Iris pigment epithelial cell (primary cell): ENCODE data around the gene POMGNT2.
A peak's percentile ranks its signal among the peaks of the same experiment; 100 is the strongest.

Source experiments
- DNase-seq: peaks from one replicate; pipeline ENCODE4 v3.0.0-alpha.2; 2011; ENCODE audit warnings: low read depth

Gene POMGNT2

GRCh38 chr3:43105596-43106292, at the start of gene POMGNT2:
Gene POMGNT2 (minus strand): TSS chr3:43106079. CDS start chr3:43081431, 24,648 bp downstream.
- DNase-seq = peak; percentile 70

DNA sequence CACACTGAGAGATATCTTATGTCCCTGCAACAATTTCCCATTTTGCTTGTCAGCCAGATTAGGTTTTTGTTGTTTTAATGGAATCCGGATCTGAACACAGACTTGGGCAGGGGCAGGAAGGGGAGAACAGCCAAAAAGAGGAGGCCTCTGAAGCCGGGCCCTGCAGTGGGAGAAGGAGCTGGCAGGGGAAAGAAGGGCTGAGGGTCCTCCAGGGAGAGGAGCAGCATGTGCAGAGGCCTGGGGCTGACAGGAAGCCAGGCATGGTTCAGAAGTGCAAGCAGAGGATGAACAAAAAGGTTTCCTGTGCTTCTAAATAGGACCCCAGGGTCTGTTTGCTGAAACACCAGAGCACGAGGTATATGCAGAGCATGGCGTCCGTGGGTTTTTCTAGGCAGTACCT, 49.1 kb upstream of the POMGNT2 start:
- no peak for DNase-seq

- DNase-seq = peak; percentile 43
These were observed 47.6 kb upstream of the POMGNT2 start for GRCh38 chr3:43153216-43154083.

DNA sequence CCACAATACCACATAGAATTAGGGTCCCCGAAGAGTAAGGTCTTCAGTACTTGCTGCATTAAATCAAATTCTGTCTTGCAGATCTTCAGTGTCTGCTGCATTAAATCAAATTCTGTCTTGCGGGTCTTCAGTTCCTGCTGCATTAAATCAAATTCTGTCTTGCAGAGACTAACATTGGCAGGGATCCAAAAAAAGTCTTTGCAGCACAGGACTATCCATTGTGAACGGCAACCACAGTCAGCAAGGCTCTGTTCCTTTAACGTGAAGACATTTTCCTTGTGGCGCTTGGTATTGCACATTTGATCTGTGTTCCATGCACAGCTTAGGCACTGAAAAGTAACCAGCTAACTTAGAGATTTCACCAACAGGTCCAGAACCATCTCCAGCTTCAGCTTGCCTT, 46.8 kb upstream of the POMGNT2 start:
- DNase-seq = no peak

- DNase-seq = no peak
These were observed 42.2 kb upstream of the POMGNT2 start for GRCh38 chr3:43148033-43148432.

- DNase-seq = no peak
These were observed 40.7 kb upstream of the POMGNT2 start for GRCh38 chr3:43146599-43146998.

- DNase-seq = peak; percentile 66
These were observed 39.0 kb upstream of the POMGNT2 start for GRCh38 chr3:43144761-43145490.

- DNase-seq = no peak
These were observed 36.6 kb upstream of the POMGNT2 start for GRCh38 chr3:43142472-43142871.

- no peak for DNase-seq
These were observed 32.8 kb upstream of the POMGNT2 start for GRCh38 chr3:43138488-43139231.

DNA sequence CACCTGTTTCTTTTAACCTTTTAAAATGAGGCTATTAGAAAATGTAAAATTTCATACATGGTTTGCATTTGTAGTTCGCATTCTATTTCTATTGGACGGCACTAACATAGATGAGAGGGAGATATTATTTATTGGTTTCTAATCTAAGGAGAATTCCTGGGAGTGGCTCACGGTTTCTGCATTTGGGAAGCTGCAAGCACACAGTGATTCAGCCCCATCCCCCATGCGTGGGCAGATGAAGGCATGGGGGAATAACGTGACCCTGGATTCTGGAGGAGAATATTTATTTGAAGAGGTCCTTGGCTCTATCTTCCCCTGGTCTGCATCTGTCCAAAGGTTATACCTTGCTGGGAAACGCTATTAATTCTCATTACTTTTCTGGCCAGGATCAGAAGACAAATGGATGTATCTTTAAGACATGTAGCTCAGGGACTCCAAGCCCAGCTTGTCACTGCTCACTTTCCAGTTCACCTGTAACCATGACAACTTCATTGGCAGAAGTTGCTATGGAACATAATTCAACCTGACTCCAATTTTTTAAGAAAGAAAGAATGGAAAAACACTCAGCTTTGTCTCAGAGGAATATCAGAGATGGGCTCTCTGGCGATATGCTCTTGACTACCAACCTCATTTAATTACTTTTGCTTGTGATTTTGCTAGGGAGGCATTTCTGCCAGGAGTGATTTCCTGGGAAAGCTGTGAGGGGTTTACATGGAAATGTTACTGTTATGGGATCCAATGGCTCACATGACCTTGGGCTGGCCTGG, 27.2 kb upstream of the POMGNT2 start:
- no peak for DNase-seq

- DNase-seq = no peak
These were observed 26.3 kb upstream of the POMGNT2 start for GRCh38 chr3:43132193-43132592.

DNA sequence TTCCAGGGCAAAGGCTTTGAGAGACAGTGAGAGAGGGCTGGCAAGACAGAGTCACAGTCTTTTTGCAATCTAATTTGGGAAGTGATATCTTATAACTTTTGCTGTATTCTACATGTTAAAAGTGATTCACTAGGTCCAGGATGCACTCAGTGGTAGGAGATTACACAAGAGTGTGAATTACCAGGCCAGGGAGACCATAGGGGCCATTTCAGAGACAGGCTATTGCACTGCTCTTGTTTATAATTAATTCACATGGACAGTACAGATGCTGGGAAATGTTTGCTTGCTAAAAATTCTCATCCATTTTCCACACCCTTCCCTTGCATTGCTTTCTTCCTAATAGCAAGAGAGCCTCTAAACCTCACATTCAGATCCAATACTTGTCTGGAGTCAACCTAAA, 22.6 kb upstream of the POMGNT2 start:
- peak; percentile 17 for DNase-seq

- no peak for DNase-seq
These were observed 20.7 kb upstream of the POMGNT2 start for GRCh38 chr3:43126536-43126935.

- no peak for DNase-seq
These were observed 18.0 kb upstream of the POMGNT2 start for GRCh38 chr3:43123895-43124294.

DNA sequence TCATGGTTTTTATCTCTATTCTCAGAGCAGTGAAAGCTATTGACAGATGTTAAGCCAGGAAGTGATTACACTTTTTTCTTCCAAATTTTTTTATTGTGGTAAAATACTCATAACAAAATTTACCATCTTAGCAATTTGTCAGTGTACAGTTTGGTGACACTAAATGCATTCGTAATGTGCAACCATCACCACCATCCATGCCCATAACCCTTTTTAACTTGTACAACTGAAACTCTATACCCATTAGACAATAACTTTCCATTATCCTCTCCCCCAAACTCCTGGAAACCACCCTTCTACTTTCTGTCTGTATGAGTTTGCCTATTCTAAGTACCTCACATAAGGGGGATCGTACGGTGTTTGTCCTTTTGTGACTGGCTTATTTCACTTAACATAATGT, 15.1 kb upstream of the POMGNT2 start:
- no peak for DNase-seq

- DNase-seq = no peak
These were observed 11.4 kb upstream of the POMGNT2 start for GRCh38 chr3:43117257-43117656.

GRCh38 chr3:43113671-43114070, 7.8 kb upstream of the POMGNT2 start:
- no peak for DNase-seq

- DNase-seq = no peak
These were observed 382 bp upstream of the POMGNT2 start for GRCh38 chr3:43106293-43106628.

- no peak for DNase-seq
These were observed 951 bp downstream of the POMGNT2 start for GRCh38 chr3:43104660-43105595.

DNA sequence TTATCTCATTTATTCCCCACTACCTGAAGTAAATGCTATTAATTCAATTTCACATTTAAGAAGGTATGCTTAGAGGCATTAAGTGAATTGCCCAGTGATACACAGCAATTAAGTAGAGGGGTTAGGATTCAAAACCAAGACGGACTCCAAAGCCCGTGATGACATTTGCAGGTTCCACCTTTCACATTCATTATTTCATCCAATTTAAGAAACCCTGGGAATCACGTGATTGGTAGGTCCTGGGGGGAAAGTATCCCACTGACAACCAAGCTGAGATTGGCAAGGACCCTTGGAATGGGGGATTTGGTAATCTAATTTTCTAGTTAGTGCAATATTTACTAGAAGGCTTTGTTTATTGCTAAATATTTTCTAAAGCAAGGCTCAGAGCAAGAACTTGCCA, 1.8 kb downstream of the POMGNT2 start:
- DNase-seq = no peak
